H9 (cell line): ENCODE measurements around the gene CTNNA1. TPM values are rescaled to one million over a fixed set of nuclear protein-coding genes. Genes with fewer than 3 reads are reported as not detected.

Experiments used
- DNase-seq: peaks from one replicate; pipeline ENCODE4 v3.0.0-alpha.2; 2017
- H2AFZ ChIP-seq: one replicate; pipeline ENCODE4 v1.6.1; 2013; ENCODE audit warnings: mild to moderate bottlenecking, low read length, control low read depth, moderate library complexity
- H2AK5ac ChIP-seq: 2 replicates; pipeline ENCODE4 v1.6.1; 2013; ENCODE audit warnings: low read length, control low read depth, mixed read lengths; ENCODE audit not compliant: insufficient read length
- H2BK120ac ChIP-seq: one replicate; pipeline ENCODE4 v1.6.1; 2013; ENCODE audit warnings: low read depth, mild to moderate bottlenecking, low read length, control low read depth, inconsistent platforms; ENCODE audit not compliant: poor library complexity, severe bottlenecking
- H2BK12ac ChIP-seq: 2 replicates; pipeline ENCODE4 v1.6.1; 2013; ENCODE audit warnings: low read length, control low read depth, mixed read lengths, low read depth; ENCODE audit not compliant: insufficient read length
- H2BK15ac ChIP-seq: 2 replicates; pipeline ENCODE4 v1.6.1; 2013; ENCODE audit warnings: low read depth, low read length, control low read depth
- H2BK20ac ChIP-seq: one replicate; pipeline ENCODE4 v1.6.1; 2013; ENCODE audit warnings: low read depth, mild to moderate bottlenecking, low read length, control low read depth, inconsistent platforms; ENCODE audit not compliant: poor library complexity, severe bottlenecking
- H2BK5ac ChIP-seq: 2 replicates; pipeline ENCODE4 v1.6.1; 2013; ENCODE audit warnings: low read length, control low read depth, mixed read lengths; ENCODE audit not compliant: insufficient read length
- H3K14ac ChIP-seq: 2 replicates; pipeline ENCODE4 v1.6.1; 2013; ENCODE audit warnings: low read length, control low read depth; ENCODE audit not compliant: insufficient read depth
- H3K18ac ChIP-seq: 2 replicates; pipeline ENCODE4 v1.6.1; 2013; ENCODE audit warnings: low read depth, mild to moderate bottlenecking, mixed read lengths, low read length, control low read depth; ENCODE audit not compliant: insufficient read length
- H3K23ac ChIP-seq: 2 replicates; pipeline ENCODE4 v1.6.1; 2013; ENCODE audit warnings: low read length, control low read depth, mixed read lengths, low read depth; ENCODE audit not compliant: insufficient read length
- H3K23me2 ChIP-seq: 2 replicates; pipeline ENCODE4 v1.6.1; 2013; ENCODE audit warnings: low read depth, mild to moderate bottlenecking, mixed read lengths, low read length, control low read depth; ENCODE audit not compliant: insufficient read length, poor library complexity, severe bottlenecking
- H3K27ac ChIP-seq: 2 replicates; pipeline ENCODE4 v1.5.1; 2013; ENCODE audit warnings: low read length, control low read depth, mixed read lengths, low read depth; ENCODE audit not compliant: insufficient read length
- H3K27me3 ChIP-seq: 2 replicates; pipeline ENCODE4 v1.6.1; 2013; ENCODE audit warnings: low read length, control low read depth, inconsistent platforms; ENCODE audit not compliant: insufficient read depth
- H3K4ac ChIP-seq: 2 replicates; pipeline ENCODE4 v1.6.1; 2013; ENCODE audit warnings: low read depth, mild to moderate bottlenecking, control low read depth, inconsistent platforms, low read length, moderate library complexity
- H3K4me1 ChIP-seq: 2 replicates; pipeline ENCODE4 v1.6.1; 2013; ENCODE audit warnings: low read length, control low read depth, inconsistent platforms; ENCODE audit not compliant: insufficient read depth
- H3K4me2 ChIP-seq: 2 replicates; pipeline ENCODE4 v1.6.1; 2013; ENCODE audit warnings: low read length, control low read depth, mixed read lengths; ENCODE audit not compliant: insufficient read length, insufficient read depth
- H3K56ac ChIP-seq: 2 replicates; pipeline ENCODE4 v1.6.1; 2013; ENCODE audit warnings: low read depth, mild to moderate bottlenecking, mixed read lengths, low read length, control low read depth; ENCODE audit not compliant: insufficient read length
- H3K79me1 ChIP-seq: 2 replicates; pipeline ENCODE4 v1.6.1; 2013; ENCODE audit warnings: low read depth, mild to moderate bottlenecking, moderate library complexity, low read length, control low read depth, inconsistent platforms; ENCODE audit not compliant: insufficient read depth, poor library complexity, severe bottlenecking
- H3K79me2 ChIP-seq: 2 replicates; pipeline ENCODE4 v1.6.1; 2013; ENCODE audit warnings: low read length, control low read depth, inconsistent platforms; ENCODE audit not compliant: insufficient read depth
- H3K9ac ChIP-seq: 2 replicates; pipeline ENCODE4 v1.6.1; 2013; ENCODE audit warnings: low read length, control low read depth, mixed read lengths; ENCODE audit not compliant: insufficient read length; ENCODE audit errors: extremely low read depth
- H3K9me3 ChIP-seq: one replicate; pipeline ENCODE4 v1.6.1; 2013; ENCODE audit warnings: low read depth, low read length, inconsistent platforms; ENCODE audit not compliant: control insufficient read depth
- H3T11ph ChIP-seq: one replicate; pipeline ENCODE4 v1.6.1; 2013; ENCODE audit warnings: mild to moderate bottlenecking, low read length, control low read depth, inconsistent platforms
- H4K20me1 ChIP-seq: one replicate; pipeline ENCODE4 v1.6.1; 2013; ENCODE audit not compliant: control insufficient read depth, insufficient read length, insufficient read depth
- H4K5ac ChIP-seq: 2 replicates; pipeline ENCODE4 v1.6.1; 2013; ENCODE audit warnings: low read depth, mild to moderate bottlenecking, mixed read lengths, low read length, control low read depth; ENCODE audit not compliant: insufficient read length
- H4K8ac ChIP-seq: replicated peaks from 2 replicates; pipeline ENCODE4 v1.6.1; 2013; ENCODE audit warnings: low read length, control low read depth, mixed read lengths, low read depth; ENCODE audit not compliant: insufficient read length
- H4K91ac ChIP-seq: 2 replicates; pipeline ENCODE4 v1.6.1; 2013; ENCODE audit warnings: low read depth, mild to moderate bottlenecking, moderate library complexity, mixed read lengths, low read length, control low read depth; ENCODE audit not compliant: insufficient read length
- H3K27ac Mint-ChIP-seq, 3 experiments: 2 replicates in 2 of 3; 3 replicates in 1 of 3; pipeline ENCODE4 v1.8.0; 2020 to 2021; ENCODE audit warnings: mixed read lengths in 3 of 3, mild to moderate bottlenecking in 1 of 3, moderate library complexity in 1 of 3
- H3K27me3 Mint-ChIP-seq: 2 replicates; pipeline ENCODE4 v1.8.0; 2021; ENCODE audit warnings: low read depth, mild to moderate bottlenecking, moderate library complexity, mixed read lengths
- H3K36me3 Mint-ChIP-seq, 3 experiments: 2 replicates in 2 of 3; 3 replicates in 1 of 3; pipeline ENCODE4 v1.8.0; 2020 to 2021; ENCODE audit warnings: low read depth in 3 of 3, mixed read lengths in 3 of 3; ENCODE audit not compliant: insufficient read depth in 1 of 3
- H3K4me1 Mint-ChIP-seq, 2 experiments: 2 replicates each; pipeline ENCODE4 v1.8.0; 2020; ENCODE audit warnings: mixed read lengths in 2 of 2
- H3K4me3 Mint-ChIP-seq, 2 experiments: 2 replicates in 1 of 2; 3 replicates in 1 of 2; pipeline ENCODE4 v1.8.0; 2020 to 2021; ENCODE audit warnings: mild to moderate bottlenecking in 2 of 2, mixed read lengths in 2 of 2, moderate library complexity in 1 of 2
- H3K9me3 Mint-ChIP-seq, 2 experiments: 2 replicates in 1 of 2; 3 replicates in 1 of 2; pipeline ENCODE4 v1.8.0; 2020; ENCODE audit warnings: mild to moderate bottlenecking in 2 of 2, mixed read lengths in 2 of 2, moderate library complexity in 1 of 2
- WGBS: extraction: QIAGEN DNeasy Blood & Tissue Kit; methylation state at CpG from one replicate; pipeline ENCODE4 v1.1.7; 2013; ENCODE audit warnings: missing lambda C conversion rate, low lambda C conversion rate, mixed read lengths; ENCODE audit not compliant: insufficient read length; ENCODE audit errors: extremely low coverage; 5-methylcytosine and 5-hydroxymethylcytosine counted together
- total RNA-seq: library from RNA; stranded (reverse); gene quantifications from 2 replicates; pipeline ENCODE4 v1.2.1, GENCODE V29; 2021
- TF ChIP-seq, protein P1 (sequence below): fragments of 200-600 bp; sonication (generic); conservative IDR thresholded peaks from 3 replicates; pipeline ENCODE4 v1.8.0; 2021; ENCODE audit warnings: antibody characterized with exemption, mild to moderate bottlenecking

Gene CTNNA1
- total RNA-seq, 1 experiment from 2014 or later = 354 TPM

DNA sequence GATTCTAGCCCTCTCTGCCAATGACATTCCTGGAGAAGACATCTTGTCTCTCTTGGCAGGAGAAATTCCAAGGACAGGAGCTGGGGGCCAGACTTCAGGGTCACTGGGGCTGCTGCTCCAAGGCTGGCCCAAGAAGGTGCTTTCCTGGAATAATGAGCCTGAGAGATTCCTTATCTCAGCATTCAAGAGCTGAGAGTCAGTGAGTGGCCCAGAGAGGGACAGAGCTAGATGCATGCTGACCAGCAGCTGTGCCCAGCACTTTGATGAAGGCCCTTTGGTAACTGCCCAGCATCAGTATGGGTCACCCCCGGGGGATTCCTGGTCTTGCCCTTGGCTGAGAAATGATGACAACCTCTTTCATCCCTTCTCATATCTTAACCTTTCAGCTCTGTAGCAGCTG lies 47.7 kb upstream of the CTNNA1 start:
- Histone ChIP-seq H2BK20ac (no peak overlapping the region), H2BK120ac (no peak overlapping the region), H3K27me3 (no peaks in the 10 kb centered on the region), H3K79me1 (no peaks in the 10 kb centered on the region), H2BK12ac (no peak overlapping the region), H3K27ac (no peak overlapping the region), H3K9me3 (no peaks in the 10 kb centered on the region), H4K20me1 (no peaks in the 10 kb centered on the region), H3K56ac (no peak overlapping the region), H4K91ac (no peak overlapping the region), H4K8ac (no peak overlapping the region), H3K9ac (no peak overlapping the region), H3K14ac (no peak overlapping the region), H2BK5ac (no peak overlapping the region), H3K4ac (no peak overlapping the region), H2BK15ac (no peak overlapping the region), H3K4me1 (peaks cover 14% of the 10 kb centered on the region; the same call in 1 of the 2 replicates), H4K5ac (no peak overlapping the region), H3K4me2 (no peak overlapping the region), H2AK5ac (no peak overlapping the region), H3K23ac (no peak overlapping the region), H3K23me2 (no peaks in the 10 kb centered on the region), H2AFZ (no peak overlapping the region), H3K79me2 (no peaks in the 10 kb centered on the region), H3K18ac (no peak overlapping the region), H3T11ph (no peak overlapping the region)
- DNase-seq = no peak
- TF ChIP-seq, protein P1, sequence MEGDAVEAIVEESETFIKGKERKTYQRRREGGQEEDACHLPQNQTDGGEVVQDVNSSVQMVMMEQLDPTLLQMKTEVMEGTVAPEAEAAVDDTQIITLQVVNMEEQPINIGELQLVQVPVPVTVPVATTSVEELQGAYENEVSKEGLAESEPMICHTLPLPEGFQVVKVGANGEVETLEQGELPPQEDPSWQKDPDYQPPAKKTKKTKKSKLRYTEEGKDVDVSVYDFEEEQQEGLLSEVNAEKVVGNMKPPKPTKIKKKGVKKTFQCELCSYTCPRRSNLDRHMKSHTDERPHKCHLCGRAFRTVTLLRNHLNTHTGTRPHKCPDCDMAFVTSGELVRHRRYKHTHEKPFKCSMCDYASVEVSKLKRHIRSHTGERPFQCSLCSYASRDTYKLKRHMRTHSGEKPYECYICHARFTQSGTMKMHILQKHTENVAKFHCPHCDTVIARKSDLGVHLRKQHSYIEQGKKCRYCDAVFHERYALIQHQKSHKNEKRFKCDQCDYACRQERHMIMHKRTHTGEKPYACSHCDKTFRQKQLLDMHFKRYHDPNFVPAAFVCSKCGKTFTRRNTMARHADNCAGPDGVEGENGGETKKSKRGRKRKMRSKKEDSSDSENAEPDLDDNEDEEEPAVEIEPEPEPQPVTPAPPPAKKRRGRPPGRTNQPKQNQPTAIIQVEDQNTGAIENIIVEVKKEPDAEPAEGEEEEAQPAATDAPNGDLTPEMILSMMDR = no peak
- no peaks in the 10 kb centered on the region; the same call in 1 of the 2 replicates for H3K27me3 Mint-ChIP-seq
- peaks cover 43 to 63% of the 10 kb centered on the region in 2 experiments for H3K4me1 Mint-ChIP-seq
- H3K36me3 Mint-ChIP-seq = no peaks in the 10 kb centered on the region
- no peak overlapping the region; a peak in 1 of 7 replicates for H3K27ac Mint-ChIP-seq
- no peaks in the 10 kb centered on the region for H3K9me3 Mint-ChIP-seq
- no peak overlapping the region for H3K4me3 Mint-ChIP-seq
- WGBS = no CpG with 5 or more reads among the region's 1 CpG
